ENCODE data around the gene PBOV1.

PBOV1 gene

DNA sequence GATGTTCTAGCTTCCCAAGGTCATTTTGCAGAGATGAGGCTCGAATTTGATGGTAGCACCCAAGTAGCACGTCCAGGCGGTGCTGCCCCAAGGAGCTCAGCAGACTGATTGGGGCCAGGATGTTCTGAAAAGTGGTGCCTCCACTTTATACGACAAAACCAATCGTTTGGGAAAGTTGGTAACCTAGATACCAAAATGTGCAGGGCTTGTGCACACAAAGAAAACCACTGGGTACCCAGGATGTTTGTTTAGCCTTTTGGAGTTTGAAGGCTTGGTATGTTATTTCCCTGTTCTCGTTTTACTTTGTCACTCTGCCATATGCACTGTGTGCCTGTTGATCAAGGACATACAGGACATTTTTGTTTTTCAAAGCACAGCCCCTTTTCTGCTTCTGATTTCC, 40.7 kb upstream of the PBOV1 start:
- Histone ChIP-seq H3K4me3 (ENCODE audit: low read depth, low read length) (no peak overlapping the region), H3K27me3 (no peaks in the 10 kb centered on the region), H3K9me3 (no peaks in the 10 kb centered on the region), H3K4me1 (no peaks in the 10 kb centered on the region), H3K36me3 (no peaks in the 10 kb centered on the region)
- DNase-seq: no peak
- TF ChIP-seq, protein P1, sequence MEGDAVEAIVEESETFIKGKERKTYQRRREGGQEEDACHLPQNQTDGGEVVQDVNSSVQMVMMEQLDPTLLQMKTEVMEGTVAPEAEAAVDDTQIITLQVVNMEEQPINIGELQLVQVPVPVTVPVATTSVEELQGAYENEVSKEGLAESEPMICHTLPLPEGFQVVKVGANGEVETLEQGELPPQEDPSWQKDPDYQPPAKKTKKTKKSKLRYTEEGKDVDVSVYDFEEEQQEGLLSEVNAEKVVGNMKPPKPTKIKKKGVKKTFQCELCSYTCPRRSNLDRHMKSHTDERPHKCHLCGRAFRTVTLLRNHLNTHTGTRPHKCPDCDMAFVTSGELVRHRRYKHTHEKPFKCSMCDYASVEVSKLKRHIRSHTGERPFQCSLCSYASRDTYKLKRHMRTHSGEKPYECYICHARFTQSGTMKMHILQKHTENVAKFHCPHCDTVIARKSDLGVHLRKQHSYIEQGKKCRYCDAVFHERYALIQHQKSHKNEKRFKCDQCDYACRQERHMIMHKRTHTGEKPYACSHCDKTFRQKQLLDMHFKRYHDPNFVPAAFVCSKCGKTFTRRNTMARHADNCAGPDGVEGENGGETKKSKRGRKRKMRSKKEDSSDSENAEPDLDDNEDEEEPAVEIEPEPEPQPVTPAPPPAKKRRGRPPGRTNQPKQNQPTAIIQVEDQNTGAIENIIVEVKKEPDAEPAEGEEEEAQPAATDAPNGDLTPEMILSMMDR (IDR thresholded peaks at IDR 0.05; ENCODE audit: low read depth, low read length): no peak

DNA sequence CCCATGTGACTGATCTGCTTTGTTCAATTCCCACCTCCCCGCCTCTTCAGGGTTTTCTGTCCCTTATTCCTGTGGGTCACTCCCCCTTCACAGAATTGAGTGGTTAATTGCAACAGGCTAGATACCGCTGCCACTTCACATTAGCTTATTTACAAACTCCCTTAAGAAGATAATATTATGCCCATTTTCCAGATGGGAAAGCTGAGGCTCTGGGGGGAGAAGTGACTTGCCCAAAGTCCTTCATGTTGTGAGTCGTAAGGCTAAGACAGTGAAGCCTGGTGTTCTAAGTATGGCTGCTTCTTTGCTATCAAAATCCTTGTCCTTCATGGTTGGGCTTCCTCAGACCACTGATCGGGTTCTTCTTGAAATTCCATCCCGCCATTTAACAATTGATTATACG, 39.9 kb upstream of the PBOV1 start:
- Histone ChIP-seq H3K36me3 (no peaks in the 10 kb centered on the region), H3K27me3 (no peaks in the 10 kb centered on the region), H3K4me3 (ENCODE audit: low read depth, low read length) (no peak overlapping the region), H3K4me1 (no peaks in the 10 kb centered on the region), H3K9me3 (no peaks in the 10 kb centered on the region)
- TF ChIP-seq, protein P1 (IDR thresholded peaks at IDR 0.05; ENCODE audit: low read depth, low read length): no peak
- no peak for DNase-seq

DNA sequence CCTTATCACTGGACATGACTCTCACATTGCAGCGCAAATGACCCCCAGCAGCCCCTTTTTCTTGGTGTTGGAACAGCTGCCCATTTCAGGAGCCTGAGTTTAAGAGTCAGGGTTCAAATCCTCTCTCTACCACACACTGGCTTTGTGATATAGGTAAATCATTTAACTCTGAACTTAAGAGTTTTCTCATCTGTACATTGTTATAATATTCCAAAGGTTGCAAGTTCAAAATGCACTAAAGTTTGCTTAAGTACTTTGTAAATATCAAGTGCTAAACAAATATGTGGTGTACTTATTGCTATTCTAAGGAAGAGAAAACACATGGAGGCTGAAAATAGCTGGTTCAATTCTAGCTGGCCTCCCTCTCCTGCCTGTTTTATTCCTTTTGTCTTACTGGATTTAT, 39.3 kb upstream of the PBOV1 start:
- DNase-seq: no peak
- TF ChIP-seq, protein P1 (IDR thresholded peaks at IDR 0.05; ENCODE audit: low read depth, low read length): no peak

DNA sequence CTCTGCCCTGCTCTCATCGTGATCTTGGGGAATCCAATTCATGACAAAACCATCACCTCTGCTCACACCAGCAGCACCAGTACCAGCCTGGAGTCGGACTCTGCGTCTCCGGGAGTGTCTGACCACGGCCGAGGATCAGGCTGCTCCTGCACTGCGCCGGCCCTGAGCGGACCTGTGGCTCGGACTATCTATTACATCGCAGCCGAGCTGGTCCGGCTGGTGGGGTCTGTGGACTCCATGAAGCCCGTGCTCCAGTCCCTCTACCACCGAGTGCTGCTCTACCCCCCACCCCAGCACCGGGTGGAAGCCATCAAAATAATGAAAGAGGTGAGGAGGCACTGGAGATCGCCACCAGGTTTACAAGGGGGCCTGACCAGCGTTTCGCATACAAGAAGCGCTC, 37.2 kb upstream of the PBOV1 start:
- DNase-seq: no peak
- Histone ChIP-seq H3K36me3 (no peaks in the 10 kb centered on the region), H3K9me3 (no peaks in the 10 kb centered on the region), H3K4me3 (ENCODE audit: low read depth, low read length) (no peak overlapping the region), H3K4me1 (no peaks in the 10 kb centered on the region), H3K27me3 (peaks cover 3% of the 10 kb centered on the region; the same call in 1 of the 2 replicates)
- TF ChIP-seq, protein P1 (IDR thresholded peaks at IDR 0.05; ENCODE audit: low read depth, low read length): no peak

More for the DNA sequence above, 39.3 kb upstream of the PBOV1 start:
- Histone ChIP-seq H3K27me3 (no peaks in the 10 kb centered on the region), H3K9me3 (no peaks in the 10 kb centered on the region), H3K4me1 (no peaks in the 10 kb centered on the region), H3K36me3 (no peaks in the 10 kb centered on the region), H3K4me3 (ENCODE audit: low read depth, low read length) (no peak overlapping the region)

DNA sequence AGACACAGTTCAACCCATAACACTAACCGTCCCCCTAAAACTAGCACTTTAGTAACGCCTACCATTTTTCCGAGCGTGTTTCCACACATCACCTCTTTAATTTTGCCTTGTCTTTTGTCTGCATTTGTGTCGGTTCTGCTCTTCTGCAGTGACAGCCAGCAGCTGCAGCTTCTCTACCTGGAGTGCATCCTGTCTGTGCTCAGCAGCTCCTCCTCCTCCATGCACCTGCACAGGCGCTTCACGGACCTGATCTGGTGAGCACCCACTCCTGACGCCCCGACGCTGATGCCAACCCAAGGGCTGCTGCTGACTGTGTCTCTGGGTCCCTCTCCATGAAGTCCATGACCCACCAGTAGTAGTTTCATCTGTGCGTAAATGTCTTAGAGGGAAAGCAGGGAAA, 35.4 kb upstream of the PBOV1 start:
- TF ChIP-seq, protein P1 (IDR thresholded peaks at IDR 0.05; ENCODE audit: low read depth, low read length): no peak
- Histone ChIP-seq H3K4me1 (no peaks in the 10 kb centered on the region), H3K27me3 (peaks cover 3% of the 10 kb centered on the region; the same call in 1 of the 2 replicates), H3K4me3 (ENCODE audit: low read depth, low read length) (no peak overlapping the region), H3K36me3 (no peaks in the 10 kb centered on the region), H3K9me3 (no peaks in the 10 kb centered on the region)
- DNase-seq: no peak

DNA sequence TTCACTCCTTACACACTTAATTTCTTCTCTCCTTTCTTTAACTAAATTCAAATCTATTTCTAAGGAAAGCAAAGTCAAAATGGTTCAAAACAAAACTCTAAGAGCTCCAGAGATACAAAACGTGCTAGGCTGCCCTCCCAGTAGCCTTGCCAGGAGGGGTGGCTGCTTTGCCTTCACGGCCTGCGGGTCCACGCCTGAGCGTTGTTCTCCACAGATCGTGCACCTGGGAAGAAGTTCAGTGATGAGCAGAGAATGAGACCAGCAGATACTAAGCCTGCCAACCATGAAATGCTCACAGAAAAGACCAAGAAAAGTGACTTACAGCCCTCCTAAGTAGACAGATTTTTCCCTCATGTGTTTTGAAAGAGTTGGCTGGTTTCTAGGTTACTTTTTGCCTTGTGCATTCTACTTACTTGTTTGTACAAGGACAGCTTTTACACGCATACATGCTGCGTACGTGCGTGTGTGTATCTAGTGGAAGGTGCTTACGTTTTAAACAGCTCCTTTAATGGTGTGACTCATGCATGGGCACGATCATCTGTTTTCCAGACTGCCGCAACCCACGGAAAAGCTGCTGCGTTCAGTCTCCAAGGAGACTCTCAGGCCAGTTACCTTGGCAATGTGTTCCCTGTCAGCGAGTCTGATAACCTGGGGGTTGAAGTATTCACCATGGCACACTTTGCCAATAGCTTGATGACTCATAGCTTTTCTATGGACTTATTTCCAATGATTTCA, 32.4 kb upstream of the PBOV1 start:
- TF ChIP-seq, protein P1 (IDR thresholded peaks at IDR 0.05; ENCODE audit: low read depth, low read length): no peak
- DNase-seq: no peak
- Histone ChIP-seq H3K9me3 (no peaks in the 10 kb centered on the region), H3K4me1 (no peaks in the 10 kb centered on the region), H3K27me3 (peaks cover 3% of the 10 kb centered on the region), H3K36me3 (no peaks in the 10 kb centered on the region), H3K4me3 (ENCODE audit: low read depth, low read length) (no peak overlapping the region)

Measured in BE2C (cell line).